K562 (cell line): ENCODE results near the gene RPN1. TPM values are rescaled to one million over a fixed set of nuclear protein-coding genes. Genes with fewer than 3 reads are reported as not detected.

Experiments used
- E2F6 ChIP-seq, 2 experiments: IDR thresholded peaks; 2 replicates each; pipeline ENCODE4 v1.6.1; 2011; ENCODE audit warnings: borderline replicate concordance in 1 of 2, control low read depth in 1 of 2, low read depth in 1 of 2, low read length in 1 of 2, mild to moderate bottlenecking in 1 of 2, mixed read lengths in 1 of 2, moderate library complexity in 1 of 2; ENCODE audit not compliant: insufficient read depth in 1 of 2, insufficient read length in 1 of 2, poor library complexity in 1 of 2, severe bottlenecking in 1 of 2; ENCODE audit errors: extremely low read depth in 1 of 2
- MAZ ChIP-seq, 2 experiments: fragments of 450-650 bp in 1 of 2; sonication (generic) in 1 of 2; formaldehyde crosslinking; IDR thresholded peaks in 1 of 2; conservative IDR thresholded peaks in 1 of 2; 2 replicates each; pipeline versions ENCODE4 v1.4.0 to v1.5.0; 2020; ENCODE audit warnings: mild to moderate bottlenecking in 1 of 2, missing genetic modification reagents in 1 of 2
- MED1 ChIP-seq: sonication (generic); formaldehyde crosslinking; IDR thresholded peaks from 2 replicates; pipeline ENCODE4 v1.8.1; 2023; ENCODE audit warnings: missing genetic modification reagents, borderline replicate concordance
- POLR2G ChIP-seq: fragments of 200-400 bp; formaldehyde crosslinking; IDR thresholded peaks from 2 replicates; pipeline ENCODE4 v1.6.1; 2017; ENCODE audit warnings: low read depth, mild to moderate bottlenecking, antibody characterized with exemption, low read length, moderate library complexity
- REST ChIP-seq, 2 experiments: fragments of 450-650 bp; formaldehyde crosslinking in 1 of 2; IDR thresholded peaks; 2 replicates each; pipeline versions ENCODE4 v1.4.0 to v1.6.1; 2014 to 2020; ENCODE audit warnings: mild to moderate bottlenecking in 2 of 2, borderline replicate concordance in 1 of 2, low read depth in 1 of 2
- STAG1 ChIP-seq: sonication (generic); formaldehyde crosslinking; IDR thresholded peaks from 2 replicates; pipeline ENCODE4 v1.5.0; 2020; ENCODE audit warnings: missing genetic modification reagents, borderline replicate concordance
- ZNF239 ChIP-seq: fragments of 250-450 bp; sonication (Bioruptor Pico); IDR thresholded peaks from 2 replicates; pipeline ENCODE4 v1.4.0; 2020; ENCODE audit warnings: mild to moderate bottlenecking
- polyA plus RNA-seq, 8 experiments: library from polyadenylated mRNA; depleted of rRNA in 4 of 8; stranded (reverse) in 5 of 8; unstranded in 3 of 8; fragments of >200 nt; fragmentation: Nextera tagmentation in 2 of 8; fragmentation: Illumina TruSeq in 1 of 8; extraction: Ambion mirVana in 2 of 8; extraction: Trizol in 1 of 8; gene quantifications; 2 replicates each; pipeline versions ENCODE4 v1.2.1 to v1.2.3, GENCODE V29; 2011 to 2014; ENCODE audit warnings: inconsistent platforms in 1 of 8, missing spikeins in 1 of 8
- total RNA-seq, 7 experiments: library from RNA; depleted of rRNA in 6 of 7; stranded (reverse); fragments of >200 nt in 6 of 7; fragmentation: Illumina TruSeq in 2 of 7; extraction: Trizol in 2 of 7; gene quantifications; 2 replicates each; pipeline versions ENCODE4 v1.2.1 to v1.2.3, GENCODE V29; 2011 to 2021; ENCODE audit warnings: low replicate concordance in 1 of 7
- TF ChIP-seq, protein P1 (sequence below): sonication (generic); formaldehyde crosslinking; IDR thresholded peaks from 2 replicates; pipeline ENCODE4 v1.5.0; 2020; ENCODE audit warnings: missing genetic modification reagents

Gene RPN1
- total and polyA plus RNA-seq, 9 of the 15 experiments (the other 6 are each of a cell fraction or from before 2014, with no cell fraction given) = 39.5 to 300 (median 148) TPM

DNA sequence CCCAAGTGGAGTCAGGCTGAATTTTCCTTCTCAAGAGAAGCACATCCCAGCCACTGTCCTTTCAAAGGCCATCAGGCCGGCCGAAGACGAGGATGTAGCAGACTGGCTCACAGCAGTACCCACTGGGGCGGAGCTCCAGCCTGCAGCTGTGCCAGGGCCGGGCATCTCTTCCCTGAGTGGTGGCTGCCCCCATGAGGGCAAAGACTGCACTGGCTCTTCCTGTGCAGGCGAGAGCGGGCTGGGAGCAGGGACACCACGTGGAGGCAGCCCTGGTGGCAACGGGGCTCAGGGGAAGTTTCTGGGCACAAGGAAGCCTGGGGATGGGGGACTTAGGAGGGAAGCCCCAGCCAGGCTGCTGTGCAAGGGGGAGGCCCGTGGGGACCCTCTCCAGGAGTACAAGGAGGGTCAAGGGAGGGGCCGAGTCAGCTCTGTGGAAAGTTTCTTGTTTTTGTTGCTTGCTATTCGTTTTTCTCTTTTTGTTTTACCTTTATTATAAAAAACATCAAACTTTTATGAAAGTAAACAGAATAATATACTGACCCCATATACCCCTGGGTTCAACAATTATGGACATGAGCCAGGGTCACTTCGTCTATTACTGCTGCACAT is 66.1 kb downstream of the RPN1 start (continued):
- TF ChIP-seq REST (IDR thresholded peaks at IDR 0.05; ENCODE audit: borderline replicate concordance) (peak; percentile 71), REST (CRISPR knock-in tag; IDR thresholded peaks at IDR 0.05; ENCODE audit: low read depth) (no peak), E2F6 (IDR thresholded peaks at IDR 0.05; ENCODE audit: borderline replicate concordance in 1 of 2, extremely low read depth in 1 of 2, insufficient read depth in 1 of 2, insufficient read length in 1 of 2, low read depth in 1 of 2, low read length in 1 of 2, poor library complexity in 1 of 2, severe bottlenecking in 1 of 2) (peak; percentile 29 to 68), POLR2G (peak; percentile 44), ZNF239 (CRISPR knock-in tag) (no peak), MED1 (CRISPR knock-in tag) (no peak), MAZ (CRISPR knock-in tag; conservative IDR thresholded peaks at IDR 0.05 in 1 of 2, IDR thresholded peaks at IDR 0.05 in 1 of 2) (0 out of 4 replicates have a peak, but pooled peaks of 1 of the 2 experiments have one; percentile 21), STAG1 (CRISPR knock-in tag) (peak; percentile 59; the same call in 1 of the 2 replicates)
- TF ChIP-seq, protein P1, sequence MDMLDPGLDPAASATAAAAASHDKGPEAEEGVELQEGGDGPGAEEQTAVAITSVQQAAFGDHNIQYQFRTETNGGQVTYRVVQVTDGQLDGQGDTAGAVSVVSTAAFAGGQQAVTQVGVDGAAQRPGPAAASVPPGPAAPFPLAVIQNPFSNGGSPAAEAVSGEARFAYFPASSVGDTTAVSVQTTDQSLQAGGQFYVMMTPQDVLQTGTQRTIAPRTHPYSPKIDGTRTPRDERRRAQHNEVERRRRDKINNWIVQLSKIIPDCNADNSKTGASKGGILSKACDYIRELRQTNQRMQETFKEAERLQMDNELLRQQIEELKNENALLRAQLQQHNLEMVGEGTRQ = peak; percentile 60
- TF ChIP-seq, all 486 proteins: peak for 21
